ENCODE data around the gene IGFBP3. TPM values are rescaled to one million over a fixed set of nuclear protein-coding genes. Genes with fewer than 3 reads are reported as not detected.

The IGFBP3 gene
- total and polyA plus RNA-seq, 9 of the 15 experiments (the other 6 are each of a cell fraction or from before 2014, with no cell fraction given): 0.08 to 0.22 (median 0.10) TPM; not detected in 5

- Histone ChIP-seq H3K9me3 (replicated peaks; ENCODE audit: control insufficient read depth, insufficient read depth, low read depth, low read length) (no peaks in the 10 kb centered on the region), H3K27ac (ENCODE audit: extremely low read depth, low read depth, low read length) (no peak overlapping the region), H2AFZ (ENCODE audit: low read depth, low read length) (no peak overlapping the region), H4K20me1 (replicated peaks; ENCODE audit: control insufficient read depth, insufficient read depth, low read length) (no peaks in the 10 kb centered on the region), H3K9me1 (ENCODE audit: control insufficient read depth, insufficient read depth, low read length) (no peaks in the 10 kb centered on the region), H3K36me3 (ENCODE audit: control insufficient read depth, insufficient read depth, low read length) (no peaks in the 10 kb centered on the region), H3K79me2 (ENCODE audit: control insufficient read depth, insufficient read depth, low read length) (no peaks in the 10 kb centered on the region), H3K4me2 (ENCODE audit: insufficient read depth, low read length) (no peak overlapping the region), H3K4me1 (replicated peaks in 1 of 2; ENCODE audit: control insufficient read depth in 2 of 2, insufficient read depth in 2 of 2, low read length in 2 of 2) (no peaks in the 10 kb centered on the region), H3K9ac (ENCODE audit: insufficient read depth in 1 of 2, low read depth in 2 of 2, low read length in 2 of 2) (no peak overlapping the region), H3K4me3 (no peak overlapping the region), H3K27me3 (ENCODE audit: control insufficient read depth in 2 of 2, insufficient read depth in 2 of 2, low read length in 2 of 2) (no peaks in the 10 kb centered on the region)
- ATAC-seq: no peak
- in situ Hi-C loops (cut with MboI): no loop called here
- DNase-seq (ENCODE audit: extremely low read depth in 1 of 4, low spot score in 3 of 4): no peak
- CTCF ChIA-PET (ENCODE audit: low intra/inter-chr PET ratio): no interaction called here
- BruUV-seq (replicated peaks): no TSS peak
- POLR2A ChIA-PET: no interaction called here
- no peak for TF ChIP-seq ETV1 (tag; conservative IDR thresholded peaks at IDR 0.05; ENCODE audit: low read depth)
- FAIRE-seq: no peak
- intact Hi-C loops (cut with micrococcal nuclease): no loop called here
Observed at GRCh38 chr7:45930967-45931366, 9.9 kb upstream of the IGFBP3 start.

GRCh38 chr7:45927721-45928120, 6.6 kb upstream of the IGFBP3 start:
- H3K9me3 ChIP-seq (replicated peaks; ENCODE audit: control insufficient read depth, insufficient read depth, low read depth, low read length): no peaks in the 10 kb centered on the region
- H3K4me2 ChIP-seq (ENCODE audit: insufficient read depth, low read length): no peak overlapping the region
- no peak overlapping the region for H3K27ac ChIP-seq (ENCODE audit: extremely low read depth, low read depth, low read length)
- no peaks in the 10 kb centered on the region for H4K20me1 ChIP-seq (replicated peaks; ENCODE audit: control insufficient read depth, insufficient read depth, low read length)
- BruUV-seq (replicated peaks): no TSS peak
- WGBS (ENCODE audit: insufficient coverage, low coverage, missing lambda C conversion rate): 9% methylated on average over 3 of the region's 3 CpGs
- ATAC-seq (no peak), FAIRE-seq (no peak), DNase-seq (ENCODE audit: extremely low read depth in 1 of 4, low spot score in 3 of 4) (no peak)
- intact Hi-C loops (cut with micrococcal nuclease) (loop anchor here (10.0 kb wide), 1 partner anchor 427 kb away; no protein-coding TSS in a partner anchor), in situ Hi-C loops (cut with MboI) (loop anchor here (10.0 kb wide), 1 partner anchor 1157 kb away; no protein-coding TSS in a partner anchor)
- no peaks in the 10 kb centered on the region for H3K36me3 ChIP-seq (ENCODE audit: control insufficient read depth, insufficient read depth, low read length)
- no peak overlapping the region for H3K4me3 ChIP-seq
- POLR2A ChIA-PET: interaction anchor here (0.6 kb wide), 1 partner anchor 11 kb away, joined by 3 read pairs; no protein-coding TSS in a partner anchor
- CTCF ChIA-PET (ENCODE audit: low intra/inter-chr PET ratio): no interaction called here
- no peaks in the 10 kb centered on the region for H3K4me1 ChIP-seq (replicated peaks in 1 of 2; ENCODE audit: control insufficient read depth in 2 of 2, insufficient read depth in 2 of 2, low read length in 2 of 2)
- H2AFZ ChIP-seq (ENCODE audit: low read depth, low read length): no peak overlapping the region
- no peak overlapping the region for H3K9ac ChIP-seq (ENCODE audit: insufficient read depth in 1 of 2, low read depth in 2 of 2, low read length in 2 of 2)
- no peaks in the 10 kb centered on the region for H3K27me3 ChIP-seq (ENCODE audit: control insufficient read depth in 2 of 2, insufficient read depth in 2 of 2, low read length in 2 of 2)
- TF ChIP-seq NEUROD1 (IDR thresholded peaks at IDR 0.05; ENCODE audit: borderline replicate concordance, low read depth, low read length, partially characterized antibody): no peak
- no peak for TF ChIP-seq CHD2 (IDR thresholded peaks at IDR 0.05; ENCODE audit: low read depth, low read length)
- TF ChIP-seq TBP (optimal IDR thresholded peaks at IDR 0.05; ENCODE audit: low read depth, low read length): no peak
- TF ChIP-seq MAZ (CRISPR knock-in tag; conservative IDR thresholded peaks at IDR 0.05 in 1 of 2, IDR thresholded peaks at IDR 0.05 in 1 of 2): no peak
- TF ChIP-seq ZBTB17 (CRISPR knock-in tag; IDR thresholded peaks at IDR 0.05): no peak
- no peak for TF ChIP-seq ARHGAP35 (IDR thresholded peaks at IDR 0.05; ENCODE audit: partially characterized antibody)
- TF ChIP-seq CHD1 (IDR thresholded peaks at IDR 0.05; ENCODE audit: low read length): no peak
- H3K79me2 ChIP-seq (ENCODE audit: control insufficient read depth, insufficient read depth, low read length): no peaks in the 10 kb centered on the region
- H3K9me1 ChIP-seq (ENCODE audit: control insufficient read depth, insufficient read depth, low read length): no peaks in the 10 kb centered on the region
